Smooth muscle cell (in vitro differentiated cells): ENCODE measurements around the gene AGAP1. TPM values are rescaled to one million over a fixed set of nuclear protein-coding genes. Genes with fewer than 3 reads are reported as not detected.

ENCODE experiments used
- DNase-seq: peaks from one replicate; lab custom pipeline; 2025; ENCODE audit not compliant: unreplicated experiment; lab: John Stamatoyannopoulos, UW
- H2AFZ ChIP-seq: fragments of 200-600 bp; sonication (generic); 2 replicates; pipeline ENCODE4 v1.6.0; 2016; ENCODE audit warnings: antibody characterized with exemption, low read depth, mild to moderate bottlenecking
- H3F3A ChIP-seq: fragments of 200-600 bp; sonication (generic); 2 replicates; pipeline ENCODE4 v1.6.0; 2017; ENCODE audit warnings: antibody characterized with exemption, low read depth
- H3K27ac ChIP-seq: fragments of 200-600 bp; sonication (generic); 2 replicates; pipeline ENCODE4 v1.5.1; 2016; ENCODE audit warnings: low read depth, mild to moderate bottlenecking
- H3K27me3 ChIP-seq: fragments of 200-600 bp; sonication (generic); 2 replicates; pipeline ENCODE4 v1.6.1; 2016; ENCODE audit warnings: low read depth, mild to moderate bottlenecking
- H3K36me3 ChIP-seq: fragments of 200-600 bp; sonication (generic); 2 replicates; pipeline ENCODE4 v1.5.1; 2016; ENCODE audit warnings: low read depth
- H3K4me1 ChIP-seq: fragments of 200-600 bp; sonication (generic); 2 replicates; pipeline ENCODE4 v1.5.1; 2016; ENCODE audit warnings: low read depth
- H3K4me2 ChIP-seq: fragments of 200-600 bp; sonication (generic); 2 replicates; pipeline ENCODE4 v1.6.0; 2016; ENCODE audit warnings: mild to moderate bottlenecking
- H3K4me3 ChIP-seq: fragments of 200-600 bp; sonication (generic); 2 replicates; pipeline ENCODE4 v1.5.1; 2016; ENCODE audit warnings: mild to moderate bottlenecking
- H3K79me2 ChIP-seq: fragments of 200-600 bp; sonication (generic); 2 replicates; pipeline ENCODE4 v1.6.0; 2016; ENCODE audit warnings: low read depth, mild to moderate bottlenecking
- H3K9ac ChIP-seq: fragments of 200-600 bp; sonication (generic); 2 replicates; pipeline ENCODE4 v1.6.0; 2016; ENCODE audit warnings: low read depth
- H3K9me3 ChIP-seq: fragments of 200-600 bp; sonication (generic); replicated peaks from 2 replicates; pipeline ENCODE4 v1.5.1; 2016; ENCODE audit warnings: low read depth
- H4K20me1 ChIP-seq: fragments of 200-600 bp; sonication (generic); 2 replicates; pipeline ENCODE4 v1.6.0; 2016; ENCODE audit warnings: low read depth
- WGBS: methylation state at CpG from one replicate; pipeline ENCODE4 v1.1.7; 2016; ENCODE audit warnings: low lambda C conversion rate; 5-methylcytosine and 5-hydroxymethylcytosine counted together
- polyA plus RNA-seq: library from polyadenylated mRNA; unstranded; fragments of >200 nt; fragmentation: Nextera tagmentation; extraction: Ambion mirVana; gene quantifications from 2 replicates; pipeline ENCODE4 v1.2.1, GENCODE V29; 2016
- total RNA-seq: library from RNA; depleted of rRNA; stranded (reverse); fragments of >200 nt; gene quantifications from 2 replicates; pipeline ENCODE4 v1.2.3, GENCODE V29; 2014
- TF ChIP-seq, protein P1 (sequence below): fragments of 200-600 bp; sonication (generic); IDR thresholded peaks from 2 replicates; pipeline ENCODE4 v1.5.1; 2017; ENCODE audit warnings: borderline replicate concordance, mild to moderate bottlenecking, antibody characterized with exemption; ENCODE audit not compliant: insufficient read depth, poor library complexity, severe bottlenecking

Gene AGAP1
- total and polyA plus RNA-seq, 2 experiments from 2014 or later = 3.9 to 9.8 TPM

DNA sequence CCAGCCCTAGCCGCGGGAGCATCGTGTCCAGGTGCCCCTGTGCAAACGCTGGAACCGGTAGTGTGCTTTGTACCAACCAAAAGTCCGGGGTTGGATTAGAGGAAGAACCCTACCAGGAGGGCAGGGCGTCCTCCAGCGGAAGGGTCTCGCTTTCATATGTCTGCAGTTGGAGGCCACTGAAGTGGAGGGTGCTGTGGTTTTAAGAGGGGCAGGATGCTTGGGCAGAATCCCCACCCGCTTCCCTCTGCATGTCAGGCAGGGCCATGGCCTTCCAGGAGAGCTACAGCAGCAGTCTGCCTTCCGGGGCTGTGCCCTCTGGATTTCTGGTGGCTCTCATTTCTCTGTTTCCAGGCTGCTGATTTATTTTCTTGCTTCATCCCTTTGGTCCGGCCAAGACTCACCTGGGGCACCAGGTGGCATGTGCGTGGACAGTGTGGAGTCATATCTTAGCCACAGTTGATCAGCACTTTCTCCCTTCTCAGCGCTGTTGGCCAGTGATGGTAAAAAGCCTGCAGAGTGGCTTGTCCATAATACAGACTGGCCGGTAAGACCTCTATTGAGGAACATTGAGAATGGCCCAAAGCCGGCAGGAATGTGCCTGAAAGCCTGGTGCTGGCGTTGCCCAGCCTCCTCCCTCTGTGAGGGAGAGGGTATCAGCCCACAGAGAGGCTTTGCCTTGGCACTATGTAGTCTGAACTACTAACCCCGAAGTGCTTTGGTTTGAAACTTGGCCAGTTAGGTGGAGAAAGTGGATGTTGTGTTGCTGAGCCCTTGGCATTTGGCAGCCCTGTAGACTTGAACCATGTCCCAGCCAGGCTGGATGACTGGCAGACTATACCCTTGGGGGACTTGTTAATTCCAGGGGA is 1.8 kb downstream of the AGAP1 start:
- Histone ChIP-seq H3K4me1 (peaks cover 29% of the 10 kb centered on the region), H3K9ac (no peak overlapping the region), H3K4me2 (peak overlapping the region; percentile 97), H3F3A (peaks cover 11% of the 10 kb centered on the region), H4K20me1 (peaks cover 57% of the 10 kb centered on the region), H3K79me2 (peaks cover 59% of the 10 kb centered on the region), H3K27me3 (no peaks in the 10 kb centered on the region), H2AFZ (no peak overlapping the region), H3K9me3 (no peaks in the 10 kb centered on the region), H3K27ac (no peak overlapping the region), H3K4me3 (peak overlapping the region; percentile 67), H3K36me3 (no peaks in the 10 kb centered on the region)
- no peak for DNase-seq
- 40% methylated on average over 18 of the region's 18 CpGs for WGBS
- TF ChIP-seq, protein P1, sequence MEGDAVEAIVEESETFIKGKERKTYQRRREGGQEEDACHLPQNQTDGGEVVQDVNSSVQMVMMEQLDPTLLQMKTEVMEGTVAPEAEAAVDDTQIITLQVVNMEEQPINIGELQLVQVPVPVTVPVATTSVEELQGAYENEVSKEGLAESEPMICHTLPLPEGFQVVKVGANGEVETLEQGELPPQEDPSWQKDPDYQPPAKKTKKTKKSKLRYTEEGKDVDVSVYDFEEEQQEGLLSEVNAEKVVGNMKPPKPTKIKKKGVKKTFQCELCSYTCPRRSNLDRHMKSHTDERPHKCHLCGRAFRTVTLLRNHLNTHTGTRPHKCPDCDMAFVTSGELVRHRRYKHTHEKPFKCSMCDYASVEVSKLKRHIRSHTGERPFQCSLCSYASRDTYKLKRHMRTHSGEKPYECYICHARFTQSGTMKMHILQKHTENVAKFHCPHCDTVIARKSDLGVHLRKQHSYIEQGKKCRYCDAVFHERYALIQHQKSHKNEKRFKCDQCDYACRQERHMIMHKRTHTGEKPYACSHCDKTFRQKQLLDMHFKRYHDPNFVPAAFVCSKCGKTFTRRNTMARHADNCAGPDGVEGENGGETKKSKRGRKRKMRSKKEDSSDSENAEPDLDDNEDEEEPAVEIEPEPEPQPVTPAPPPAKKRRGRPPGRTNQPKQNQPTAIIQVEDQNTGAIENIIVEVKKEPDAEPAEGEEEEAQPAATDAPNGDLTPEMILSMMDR = no peak

DNA sequence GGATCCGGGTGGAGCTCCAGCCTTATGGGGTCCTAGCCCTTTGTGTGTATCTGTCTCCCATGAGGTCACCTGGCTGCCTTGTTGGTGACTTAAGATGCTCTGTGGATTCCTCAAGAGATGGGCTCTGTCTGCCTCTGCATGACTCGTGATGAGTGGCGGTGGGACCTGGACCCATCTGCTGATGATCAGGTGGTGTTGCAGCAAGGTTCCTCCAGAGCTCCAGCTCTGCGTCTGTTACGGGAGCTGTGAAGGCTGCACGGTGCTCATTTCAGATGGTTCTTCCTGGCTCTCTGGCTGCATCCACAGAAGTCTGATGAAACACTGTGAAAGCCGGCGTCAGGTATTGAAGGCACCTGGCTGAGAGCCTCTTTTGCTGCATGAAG is 2.4 kb downstream of the AGAP1 start:
- no peaks in the 10 kb centered on the region for H3K9me3 ChIP-seq
- DNase-seq = no peak
- no peaks in the 10 kb centered on the region for H3K36me3 ChIP-seq
- peaks cover 35% of the 10 kb centered on the region for H3K4me1 ChIP-seq
- peak overlapping the region; percentile 67 for H3K4me3 ChIP-seq
- H3K27ac ChIP-seq = no peak overlapping the region
- H3K79me2 ChIP-seq = peaks cover 61% of the 10 kb centered on the region
- H3K4me2 ChIP-seq = peak overlapping the region; percentile 97
- 77% methylated on average over 8 of the region's 8 CpGs for WGBS
- peaks cover 14% of the 10 kb centered on the region for H3F3A ChIP-seq
- no peaks in the 10 kb centered on the region for H3K27me3 ChIP-seq
- TF ChIP-seq, protein P1 = no peak
- no peak overlapping the region for H2AFZ ChIP-seq
- H3K9ac ChIP-seq = no peak overlapping the region
- H4K20me1 ChIP-seq = peaks cover 64% of the 10 kb centered on the region

DNA sequence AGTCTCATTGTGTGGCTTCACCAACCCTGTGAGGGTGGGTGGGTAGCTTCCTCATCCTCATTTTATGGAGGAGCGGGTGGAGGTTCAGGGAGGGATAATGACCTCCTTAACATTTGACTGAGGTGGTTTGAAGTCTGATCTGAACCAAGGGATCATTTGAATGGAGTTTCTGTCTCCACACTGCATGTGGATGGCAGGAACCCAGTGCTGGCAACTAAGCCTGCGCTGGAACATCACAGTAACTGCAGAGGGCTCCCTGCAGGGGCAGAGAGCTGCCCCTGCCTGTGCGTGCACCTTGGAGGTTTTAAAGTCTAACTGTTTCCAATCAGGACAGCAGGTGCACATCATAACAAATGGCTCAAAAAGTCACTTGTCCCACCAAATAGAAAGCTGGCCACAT is 3.3 kb downstream of the AGAP1 start:
- Histone ChIP-seq H3K79me2 (peaks cover 61% of the 10 kb centered on the region), H3K9ac (no peak overlapping the region), H3K4me2 (no peak overlapping the region), H3K9me3 (no peaks in the 10 kb centered on the region), H3K27me3 (no peaks in the 10 kb centered on the region), H4K20me1 (peaks cover 72% of the 10 kb centered on the region), H3K4me3 (no peak overlapping the region), H3F3A (peaks cover 14% of the 10 kb centered on the region), H3K4me1 (peaks cover 44% of the 10 kb centered on the region), H3K27ac (no peak overlapping the region), H3K36me3 (no peaks in the 10 kb centered on the region), H2AFZ (no peak overlapping the region)
- DNase-seq = no peak
- 93% methylated on average over 3 of the region's 3 CpGs for WGBS
- TF ChIP-seq, protein P1 = no peak
